K562 (cell line): Measurements from ENCODE around the gene PNP. TPM values are rescaled to one million over a fixed set of nuclear protein-coding genes. Genes with fewer than 3 reads are reported as not detected.

ENCODE experiments used
- ATF1 ChIP-seq, 2 experiments: fragments of 450-650 bp in 1 of 2; IDR thresholded peaks; 2 replicates each; pipeline ENCODE4 v1.6.1; 2016; ENCODE audit warnings: missing compliant biosample characterization in 1 of 2, missing genetic modification characterization in 1 of 2
- CBFB ChIP-seq: sonication (generic); formaldehyde crosslinking; IDR thresholded peaks from 2 replicates; pipeline ENCODE4 v1.4.0; 2020; ENCODE audit warnings: mild to moderate bottlenecking, missing genetic modification reagents
- DIDO1 ChIP-seq: fragments of 450-650 bp; IDR thresholded peaks from 2 replicates; pipeline ENCODE4 v1.6.1; 2016; ENCODE audit warnings: low read depth, missing biosample characterization, missing genetic modification characterization
- MGA ChIP-seq: fragments of 450-650 bp; IDR thresholded peaks from 2 replicates; pipeline ENCODE4 v1.6.1; 2016; ENCODE audit warnings: mild to moderate bottlenecking, moderate library complexity
- SMAD1 ChIP-seq: fragments of 150-350 bp; IDR thresholded peaks from 2 replicates; pipeline ENCODE4 v1.6.1; 2014; ENCODE audit warnings: low read length, low read depth; ENCODE audit not compliant: partially characterized antibody
- TAF7 ChIP-seq: fragments of 450-650 bp; IDR thresholded peaks from 2 replicates; pipeline ENCODE4 v1.6.1; 2016; ENCODE audit warnings: missing genetic modification characterization, missing compliant biosample characterization
- TFAM ChIP-seq: fragments of 250-450 bp; sonication (Bioruptor Pico); conservative IDR thresholded peaks from 2 replicates; pipeline ENCODE4 v1.5.0; 2021; ENCODE audit warnings: mild to moderate bottlenecking, moderate library complexity
- TRIM24 ChIP-seq, 2 experiments: fragments of 450-650 bp; IDR thresholded peaks; 2 replicates each; pipeline ENCODE4 v1.6.1; 2016
- TRIM28 ChIP-seq: fragments of 450-650 bp; IDR thresholded peaks from 2 replicates; pipeline ENCODE4 v1.6.1; 2017
- TSHZ1 ChIP-seq: fragments of 250-450 bp; sonication (Bioruptor Pico); IDR thresholded peaks from 2 replicates; pipeline ENCODE4 v1.4.0; 2020; ENCODE audit warnings: mild to moderate bottlenecking, moderate library complexity
- polyA plus RNA-seq, 8 experiments: library from polyadenylated mRNA; depleted of rRNA in 4 of 8; stranded (reverse) in 5 of 8; unstranded in 3 of 8; fragments of >200 nt; fragmentation: Nextera tagmentation in 2 of 8; fragmentation: Illumina TruSeq in 1 of 8; extraction: Ambion mirVana in 2 of 8; extraction: Trizol in 1 of 8; gene quantifications; 2 replicates each; pipeline versions ENCODE4 v1.2.1 to v1.2.3, GENCODE V29; 2011 to 2014; ENCODE audit warnings: inconsistent platforms in 1 of 8, missing spikeins in 1 of 8
- total RNA-seq, 7 experiments: library from RNA; depleted of rRNA in 6 of 7; stranded (reverse); fragments of >200 nt in 6 of 7; fragmentation: Illumina TruSeq in 2 of 7; extraction: Trizol in 2 of 7; gene quantifications; 2 replicates each; pipeline versions ENCODE4 v1.2.1 to v1.2.3, GENCODE V29; 2011 to 2021; ENCODE audit warnings: low replicate concordance in 1 of 7

Gene PNP
- total and polyA plus RNA-seq, 9 of the 15 experiments (the other 6 are each of a cell fraction or from before 2014, with no cell fraction given): 92.5 to 288 (median 137) TPM

- TF ChIP-seq SMAD1 (no peak), TRIM24 (IDR thresholded peaks at IDR 0.05) (no peak; a peak in 1 of 4 replicates), TAF7 (0 out of 2 replicates have a peak, but pooled peaks have one; percentile 14), CBFB (CRISPR knock-in tag) (no peak), TSHZ1 (CRISPR knock-in tag) (no peak), TFAM (CRISPR knock-in tag) (no peak), MGA (peak; percentile 19; the same call in 1 of the 2 replicates), ATF1 (CRISPR knock-in tag; IDR thresholded peaks at IDR 0.05) (no peak), ATF1 (tag; IDR thresholded peaks at IDR 0.05) (peak; percentile 84), TRIM28 (no peak), DIDO1 (tag) (0 out of 2 replicates have a peak, but pooled peaks have one; percentile 2)
Observed at GRCh38 chr14:20455355-20456300, 13.6 kb upstream of the PNP start (continued).
